ENCODE data around the gene IFIT2. TPM values are rescaled to one million over a fixed set of nuclear protein-coding genes. Genes with fewer than 3 reads are reported as not detected.
A peak's percentile ranks its signal among the peaks of the same experiment; 100 is the strongest.

Gene IFIT2
- total RNA-seq, 1 experiment from 2014 or later = 31.6 TPM

GRCh38 chr10:89343089-89343767 lies 41.4 kb downstream of the IFIT2 start:
- Histone ChIP-seq H3K27ac (ENCODE audit: low read length) (peak overlapping the region; percentile 12; the same call in 1 of the 2 replicates), H3K4me3 (ENCODE audit: low read depth in 2 of 2, low read length in 2 of 2) (no peak overlapping the region), H3K9me3 (ENCODE audit: control insufficient read depth, insufficient read depth, low read depth, low read length) (no peaks in the 10 kb centered on the region), H3K36me3 (ENCODE audit: control insufficient read depth, insufficient read depth, low read length) (no peaks in the 10 kb centered on the region), H3K27me3 (ENCODE audit: control insufficient read depth, insufficient read depth, low read length) (no peaks in the 10 kb centered on the region), H3K4me1 (ENCODE audit: control insufficient read depth, insufficient read depth, low read length) (no peaks in the 10 kb centered on the region)
- DNase-seq (ENCODE audit: low read depth, low spot score) (no peak), ATAC-seq (no peak)
- in situ Hi-C loops (cut with HindIII; ENCODE audit: low pct_unique_long_range_greater_than_20kb, low sequenced_read_pairs) (no loop called here), intact Hi-C loops (cut with micrococcal nuclease; ENCODE audit: unreplicated experiment) (no loop called here)
- TF ChIP-seq SIN3A (IDR thresholded peaks at IDR 0.05; ENCODE audit: borderline replicate concordance, insufficient read depth, low read depth, low read length) = no peak
- no peak for TF ChIP-seq CTCF (IDR thresholded peaks at IDR 0.05)
- TF ChIP-seq POLR2AphosphoS5 (IDR thresholded peaks at IDR 0.05; ENCODE audit: low read depth, low read length) = no peak
- ChIA-PET CTCF (interaction anchor here (0.6 kb wide), 1 partner anchor 13 kb away, joined by 3 read pairs; no protein-coding TSS in a partner anchor), POLR2A (no interaction called here)
- no TSS peak for BruUV-seq (replicated peaks)

- ATAC-seq = no peak
- Histone ChIP-seq H3K4me1 (ENCODE audit: control insufficient read depth, insufficient read depth, low read length) (no peaks in the 10 kb centered on the region), H3K4me3 (ENCODE audit: low read depth in 2 of 2, low read length in 2 of 2) (no peak overlapping the region), H3K9me3 (ENCODE audit: control insufficient read depth, insufficient read depth, low read depth, low read length) (no peaks in the 10 kb centered on the region), H3K36me3 (ENCODE audit: control insufficient read depth, insufficient read depth, low read length) (no peaks in the 10 kb centered on the region), H3K27me3 (ENCODE audit: control insufficient read depth, insufficient read depth, low read length) (no peaks in the 10 kb centered on the region), H3K27ac (ENCODE audit: low read length) (no peak overlapping the region)
- ChIA-PET POLR2A (no interaction called here), CTCF (no interaction called here)
- TF ChIP-seq CTCF (IDR thresholded peaks at IDR 0.05) (no peak), POLR2AphosphoS5 (IDR thresholded peaks at IDR 0.05; ENCODE audit: low read depth, low read length) (no peak), TCF7L2 (IDR thresholded peaks at IDR 0.05; ENCODE audit: low read depth, low read length) (no peak), SIN3A (IDR thresholded peaks at IDR 0.05; ENCODE audit: borderline replicate concordance, insufficient read depth, low read depth, low read length) (no peak)
- DNase-seq (ENCODE audit: low read depth, low spot score) = no peak
- intact Hi-C loops (cut with micrococcal nuclease; ENCODE audit: unreplicated experiment) (no loop called here), in situ Hi-C loops (cut with HindIII; ENCODE audit: low pct_unique_long_range_greater_than_20kb, low sequenced_read_pairs) (no loop called here)
- BruUV-seq (replicated peaks) = no TSS peak
Measured at GRCh38 chr10:89344156-89344555, 42.3 kb downstream of the IFIT2 start.

- Histone ChIP-seq H3K4me1 (ENCODE audit: control insufficient read depth, insufficient read depth, low read length) (no peaks in the 10 kb centered on the region), H3K27me3 (ENCODE audit: control insufficient read depth, insufficient read depth, low read length) (no peaks in the 10 kb centered on the region), H3K36me3 (ENCODE audit: control insufficient read depth, insufficient read depth, low read length) (no peaks in the 10 kb centered on the region), H3K4me3 (ENCODE audit: low read depth in 2 of 2, low read length in 2 of 2) (no peak overlapping the region), H3K9me3 (ENCODE audit: control insufficient read depth, insufficient read depth, low read depth, low read length) (no peaks in the 10 kb centered on the region), H3K27ac (ENCODE audit: low read length) (no peak overlapping the region)
- ATAC-seq (no peak), DNase-seq (ENCODE audit: low read depth, low spot score) (no peak)
- CTCF ChIA-PET = no interaction called here
- BruUV-seq (replicated peaks) = no TSS peak
- no peak for TF ChIP-seq TCF7L2 (IDR thresholded peaks at IDR 0.05; ENCODE audit: low read depth, low read length)
- no peak for TF ChIP-seq CTCF (IDR thresholded peaks at IDR 0.05)
- TF ChIP-seq REST (IDR thresholded peaks at IDR 0.05; ENCODE audit: insufficient read depth in 1 of 2, low read depth in 2 of 2, low read length in 1 of 2) = no peak
- TF ChIP-seq POLR2AphosphoS5 (IDR thresholded peaks at IDR 0.05; ENCODE audit: low read depth, low read length) = no peak
- no peak for TF ChIP-seq SIN3A (IDR thresholded peaks at IDR 0.05; ENCODE audit: borderline replicate concordance, insufficient read depth, low read depth, low read length)
- POLR2A ChIA-PET = no interaction called here
- intact Hi-C loops (cut with micrococcal nuclease; ENCODE audit: unreplicated experiment) = no loop called here
- in situ Hi-C loops (cut with HindIII; ENCODE audit: low pct_unique_long_range_greater_than_20kb, low sequenced_read_pairs) = no loop called here
Measured at GRCh38 chr10:89345367-89346000, 43.6 kb downstream of the IFIT2 start.
